Measurements from ENCODE around the gene METTL15. TPM values are rescaled to one million over a fixed set of nuclear protein-coding genes. Genes with fewer than 3 reads are reported as not detected.
"Not testable (repeated sequence)": the region's sequence is repeated elsewhere in the genome, so short reads cannot be mapped to it uniquely, and the experiment has no call there.

The METTL15 gene
- total RNA-seq, 3 donors from 2014 or later (not counting 1 experiment from before 2014, with no cell fraction given) = 7.4 to 12.1 (median 9.1) TPM

DNA sequence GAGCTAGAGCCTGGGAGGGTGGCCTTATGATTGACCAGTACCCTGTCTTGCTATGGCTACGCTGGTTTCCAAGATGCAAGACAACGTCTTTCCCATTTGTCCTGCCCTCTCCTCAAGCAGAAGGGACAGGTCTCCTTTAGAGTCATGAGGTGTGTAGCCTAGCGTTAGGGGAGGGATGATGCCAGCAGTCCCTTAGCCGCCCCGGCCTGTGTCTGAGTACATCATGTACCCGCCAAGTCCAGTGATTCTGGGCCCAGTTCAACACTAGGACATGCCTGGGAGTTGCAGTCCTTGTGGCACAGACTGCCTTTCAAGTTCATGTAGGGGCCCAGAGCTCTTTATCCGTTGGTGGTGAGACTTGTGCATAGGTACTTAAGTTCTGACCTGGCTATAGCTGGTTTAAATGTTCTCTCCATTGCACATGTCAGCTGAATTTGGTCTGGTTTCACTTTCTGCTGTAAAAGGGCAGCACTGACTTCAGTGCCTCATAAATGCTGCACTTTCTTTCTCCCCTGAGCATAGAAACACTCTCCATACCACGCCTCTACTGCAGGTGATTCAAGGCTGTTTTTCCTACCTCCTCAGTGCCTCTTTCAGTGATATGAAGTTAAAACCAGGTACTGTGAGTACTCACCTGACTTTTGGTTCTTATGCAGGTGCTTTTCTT is 151.1 kb downstream of the METTL15 start:
- Mint-ChIP-seq H3K4me3 (no peak overlapping the region), H3K36me3 (peaks cover 12% of the 10 kb centered on the region), H3K27me3 (ENCODE audit: low read depth in 2 of 2) (no peaks in the 10 kb centered on the region), H3K27ac (no peak overlapping the region), H3K9me3 (peaks cover 3 to 5% of the 10 kb centered on the region in 2 donors), H3K4me1 (peaks cover 11 to 17% of the 10 kb centered on the region in 2 donors)
- H3K27ac ChIP-seq (ENCODE audit: low read length) = no peak overlapping the region
- no peaks in the 10 kb centered on the region for H3K27me3 ChIP-seq (ENCODE audit: control insufficient read depth, insufficient read depth, low read length)
- intact Hi-C loops (cut with micrococcal nuclease) = no loop called here
- 86% methylated on average over 8 of the region's 8 CpGs for WGBS (ENCODE audit: insufficient coverage)
- no peak for TF ChIP-seq CTCF (IDR thresholded peaks at IDR 0.05)
- DNase-seq (no peak), ATAC-seq (no peak)
- no peaks in the 10 kb centered on the region for H3K4me1 ChIP-seq (ENCODE audit: control insufficient read depth, insufficient read depth, low read length)
- no peaks in the 10 kb centered on the region for H3K9me3 ChIP-seq (ENCODE audit: control insufficient read depth, insufficient read depth, low read length)
- no peaks in the 10 kb centered on the region for H3K36me3 ChIP-seq (ENCODE audit: control insufficient read depth, insufficient read depth, low read length)
- no peak overlapping the region for H3K4me3 ChIP-seq (ENCODE audit: low read length)

GRCh38 chr11:28268925-28269324 is 160.7 kb downstream of the METTL15 start:
- H3K27ac ChIP-seq (ENCODE audit: low read length) = no peak overlapping the region
- peaks cover 7% of the 10 kb centered on the region for H3K36me3 Mint-ChIP-seq
- no peaks in the 10 kb centered on the region for H3K27me3 Mint-ChIP-seq (ENCODE audit: low read depth in 2 of 2)
- 89% methylated on average over 3 of the region's 3 CpGs for WGBS (ENCODE audit: insufficient coverage)
- H3K4me1 Mint-ChIP-seq = peaks cover 0 to 5% of the 10 kb centered on the region in 2 donors
- no peaks in the 10 kb centered on the region for H3K9me3 ChIP-seq (ENCODE audit: control insufficient read depth, insufficient read depth, low read length)
- no peaks in the 10 kb centered on the region for H3K36me3 ChIP-seq (ENCODE audit: control insufficient read depth, insufficient read depth, low read length)
- intact Hi-C loops (cut with micrococcal nuclease) = no loop called here
- ATAC-seq (no peak), DNase-seq (no peak)
- H3K27me3 ChIP-seq (ENCODE audit: control insufficient read depth, insufficient read depth, low read length) = no peaks in the 10 kb centered on the region
- no peak overlapping the region for H3K27ac Mint-ChIP-seq
- no peak overlapping the region for H3K4me3 ChIP-seq (ENCODE audit: low read length)
- no peaks in the 10 kb centered on the region for H3K4me1 ChIP-seq (ENCODE audit: control insufficient read depth, insufficient read depth, low read length)
- H3K4me3 Mint-ChIP-seq = no peak overlapping the region
- peaks cover 2 to 9% of the 10 kb centered on the region in 2 donors for H3K9me3 Mint-ChIP-seq
- TF ChIP-seq CTCF (IDR thresholded peaks at IDR 0.05) = no peak

- peaks cover 7% of the 10 kb centered on the region for H3K36me3 Mint-ChIP-seq
- H3K27ac Mint-ChIP-seq = no peak overlapping the region
- Histone ChIP-seq H3K4me3 (ENCODE audit: low read length) (no peak overlapping the region), H3K36me3 (ENCODE audit: control insufficient read depth, insufficient read depth, low read length) (no peaks in the 10 kb centered on the region), H3K4me1 (ENCODE audit: control insufficient read depth, insufficient read depth, low read length) (no peaks in the 10 kb centered on the region), H3K9me3 (ENCODE audit: control insufficient read depth, insufficient read depth, low read length) (no peaks in the 10 kb centered on the region), H3K27ac (ENCODE audit: low read length) (no peak overlapping the region), H3K27me3 (ENCODE audit: control insufficient read depth, insufficient read depth, low read length) (no peaks in the 10 kb centered on the region)
- DNase-seq (no peak), ATAC-seq (no peak)
- H3K27me3 Mint-ChIP-seq (ENCODE audit: low read depth in 2 of 2) = no peaks in the 10 kb centered on the region
- no peak for TF ChIP-seq CTCF (IDR thresholded peaks at IDR 0.05)
- 94% methylated on average over 1 of the region's 1 CpG for WGBS (ENCODE audit: insufficient coverage)
- H3K4me3 Mint-ChIP-seq = no peak overlapping the region
- peaks cover 0 to 5% of the 10 kb centered on the region in 2 donors for H3K4me1 Mint-ChIP-seq
- intact Hi-C loops (cut with micrococcal nuclease) = no loop called here
- peaks cover 2 to 9% of the 10 kb centered on the region in 2 donors for H3K9me3 Mint-ChIP-seq
Measured at GRCh38 chr11:28269586-28269985, 161.4 kb downstream of the METTL15 start.

DNA sequence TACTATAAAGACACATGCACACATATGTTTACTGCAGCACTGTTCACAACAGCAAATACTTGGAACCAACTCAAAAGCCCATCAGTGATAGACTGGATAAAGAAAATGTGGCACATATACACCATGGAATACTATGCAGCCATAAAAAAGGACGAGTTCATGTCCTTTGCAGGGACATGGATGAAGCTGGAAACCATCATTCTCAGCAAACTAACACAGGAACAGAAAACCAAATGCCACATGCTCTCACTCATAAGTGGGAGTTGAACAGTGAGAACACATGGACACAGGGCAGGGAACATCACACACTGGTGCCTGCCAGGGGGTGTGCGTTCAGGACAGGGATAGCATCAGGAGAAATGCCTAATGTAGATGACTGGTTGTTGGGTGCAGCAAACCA is 164.1 kb downstream of the METTL15 start:
- DNase-seq; H3K9me3 Mint-ChIP-seq; H3K4me1 Mint-ChIP-seq; intact Hi-C loops (cut with micrococcal nuclease); H3K36me3 Mint-ChIP-seq; H3K27me3 Mint-ChIP-seq (ENCODE audit: low read depth in 2 of 2); ATAC-seq; H3K4me1 ChIP-seq (ENCODE audit: control insufficient read depth, insufficient read depth, low read length); H3K27me3 ChIP-seq (ENCODE audit: control insufficient read depth, insufficient read depth, low read length); H3K4me3 Mint-ChIP-seq; H3K27ac ChIP-seq (ENCODE audit: low read length); H3K27ac Mint-ChIP-seq; H3K9me3 ChIP-seq (ENCODE audit: control insufficient read depth, insufficient read depth, low read length); H3K4me3 ChIP-seq (ENCODE audit: low read length); H3K36me3 ChIP-seq (ENCODE audit: control insufficient read depth, insufficient read depth, low read length): not testable (repeated sequence)
- WGBS (ENCODE audit: insufficient coverage) = 100% methylated on average over 1 of the region's 2 CpGs

All from natural killer cell (primary cell).